Hematopoietic multipotent progenitor cell treated with erythropoietin and hydrocortisone succinate and interleukin-3 and kit ligand, for 6 days (in vitro differentiated cells): ENCODE results near the gene PIGR.

Experiments used
- DNase-seq: peaks from one replicate; pipeline ENCODE4 v3.0.0-alpha.2; 2015

Gene PIGR

GRCh38 chr1:206958144-206958543 lies 11.9 kb upstream of the PIGR start:
- no peak for DNase-seq

GRCh38 chr1:206957639-206958038 lies 11.4 kb upstream of the PIGR start:
- no peak for DNase-seq

- no peak for DNase-seq
Measured at GRCh38 chr1:206955476-206956451, 9.5 kb upstream of the PIGR start.

- no peak for DNase-seq
Measured at GRCh38 chr1:206954459-206955342, 8.4 kb upstream of the PIGR start.

- no peak for DNase-seq
Measured at GRCh38 chr1:206953626-206954025, 7.4 kb upstream of the PIGR start.

- no peak for DNase-seq
Measured at GRCh38 chr1:206953126-206953525, 6.9 kb upstream of the PIGR start.

- peak; percentile 59 for DNase-seq
Measured at GRCh38 chr1:206952171-206952570, 5.9 kb upstream of the PIGR start.

GRCh38 chr1:206951318-206952100 lies 5.2 kb upstream of the PIGR start:
- DNase-seq = no peak

- DNase-seq = no peak
Measured at GRCh38 chr1:206949641-206950040, 3.4 kb upstream of the PIGR start.

- DNase-seq = no peak
Measured at GRCh38 chr1:206949208-206949607, 2.9 kb upstream of the PIGR start.

- DNase-seq = no peak
Measured at GRCh38 chr1:206947255-206947654, 989 bp upstream of the PIGR start.

GRCh38 chr1:206945779-206946178 lies 487 bp downstream of the PIGR start:
- no peak for DNase-seq

GRCh38 chr1:206944703-206945102 lies 1.6 kb downstream of the PIGR start:
- peak; percentile 47 for DNase-seq

- peak; percentile 88 for DNase-seq
Measured at GRCh38 chr1:206941766-206942418, 4.4 kb downstream of the PIGR start.

GRCh38 chr1:206940588-206940936 lies 5.7 kb downstream of the PIGR start:
- no peak for DNase-seq

- DNase-seq = no peak
Measured at GRCh38 chr1:206939841-206940587, 6.3 kb downstream of the PIGR start.

GRCh38 chr1:206939131-206939530 lies 7.1 kb downstream of the PIGR start:
- DNase-seq = no peak

- DNase-seq = no peak
Measured at GRCh38 chr1:206937425-206937824, 8.8 kb downstream of the PIGR start.

- peak; percentile 81 for DNase-seq
Measured at GRCh38 chr1:206935491-206936067, 10.7 kb downstream of the PIGR start.

- peak; percentile 70 for DNase-seq
Measured at GRCh38 chr1:206933333-206933945, 12.8 kb downstream of the PIGR start.

GRCh38 chr1:206932177-206932576 lies 14.1 kb downstream of the PIGR start:
- DNase-seq = no peak
